ENCODE data around the gene EEF2.

EEF2 gene

GRCh38 chr19:4029247-4029614 lies 44.0 kb upstream of the EEF2 start:
- no peak for TF ChIP-seq EZH2phosphoT487 (IDR thresholded peaks at IDR 0.05; ENCODE audit: borderline replicate concordance)
- TF ChIP-seq, protein P1, sequence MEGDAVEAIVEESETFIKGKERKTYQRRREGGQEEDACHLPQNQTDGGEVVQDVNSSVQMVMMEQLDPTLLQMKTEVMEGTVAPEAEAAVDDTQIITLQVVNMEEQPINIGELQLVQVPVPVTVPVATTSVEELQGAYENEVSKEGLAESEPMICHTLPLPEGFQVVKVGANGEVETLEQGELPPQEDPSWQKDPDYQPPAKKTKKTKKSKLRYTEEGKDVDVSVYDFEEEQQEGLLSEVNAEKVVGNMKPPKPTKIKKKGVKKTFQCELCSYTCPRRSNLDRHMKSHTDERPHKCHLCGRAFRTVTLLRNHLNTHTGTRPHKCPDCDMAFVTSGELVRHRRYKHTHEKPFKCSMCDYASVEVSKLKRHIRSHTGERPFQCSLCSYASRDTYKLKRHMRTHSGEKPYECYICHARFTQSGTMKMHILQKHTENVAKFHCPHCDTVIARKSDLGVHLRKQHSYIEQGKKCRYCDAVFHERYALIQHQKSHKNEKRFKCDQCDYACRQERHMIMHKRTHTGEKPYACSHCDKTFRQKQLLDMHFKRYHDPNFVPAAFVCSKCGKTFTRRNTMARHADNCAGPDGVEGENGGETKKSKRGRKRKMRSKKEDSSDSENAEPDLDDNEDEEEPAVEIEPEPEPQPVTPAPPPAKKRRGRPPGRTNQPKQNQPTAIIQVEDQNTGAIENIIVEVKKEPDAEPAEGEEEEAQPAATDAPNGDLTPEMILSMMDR (conservative IDR thresholded peaks at IDR 0.05; ENCODE audit: low read length) = no peak
- H3K4me3 ChIP-seq (ENCODE audit: low read length, poor library complexity, severe bottlenecking) = no peak overlapping the region
- H2AFZ ChIP-seq (ENCODE audit: low read length) = no peak overlapping the region
- H3K9ac ChIP-seq (ENCODE audit: low read depth, low read length, poor library complexity, severe bottlenecking) = no peak overlapping the region
- no peaks in the 10 kb centered on the region for H3K4me1 ChIP-seq (ENCODE audit: insufficient read depth, low read length, poor library complexity, severe bottlenecking)
- H4K20me1 ChIP-seq (ENCODE audit: insufficient read depth, low read length, poor library complexity, severe bottlenecking) = no peaks in the 10 kb centered on the region
- H3K4me2 ChIP-seq (ENCODE audit: low read depth, low read length, poor library complexity, severe bottlenecking) = no peak overlapping the region
- no peaks in the 10 kb centered on the region for H3K79me2 ChIP-seq (ENCODE audit: insufficient read depth, low read length)
- no peaks in the 10 kb centered on the region for H3K27me3 ChIP-seq (ENCODE audit: insufficient read depth, low read length, poor library complexity, severe bottlenecking)
- H3K9me2 ChIP-seq (replicated peaks; ENCODE audit: low read depth, low read length) = no peaks in the 10 kb centered on the region
- no peaks in the 10 kb centered on the region for H3F3A ChIP-seq (ENCODE audit: low read depth)
- H3K9me3 ChIP-seq (ENCODE audit: insufficient read depth, low read depth, low read length) = no peaks in the 10 kb centered on the region
- H3K36me3 ChIP-seq (ENCODE audit: insufficient read depth, low read length) = peaks cover 40% of the 10 kb centered on the region; the same call in 1 of the 2 replicates

DNA sequence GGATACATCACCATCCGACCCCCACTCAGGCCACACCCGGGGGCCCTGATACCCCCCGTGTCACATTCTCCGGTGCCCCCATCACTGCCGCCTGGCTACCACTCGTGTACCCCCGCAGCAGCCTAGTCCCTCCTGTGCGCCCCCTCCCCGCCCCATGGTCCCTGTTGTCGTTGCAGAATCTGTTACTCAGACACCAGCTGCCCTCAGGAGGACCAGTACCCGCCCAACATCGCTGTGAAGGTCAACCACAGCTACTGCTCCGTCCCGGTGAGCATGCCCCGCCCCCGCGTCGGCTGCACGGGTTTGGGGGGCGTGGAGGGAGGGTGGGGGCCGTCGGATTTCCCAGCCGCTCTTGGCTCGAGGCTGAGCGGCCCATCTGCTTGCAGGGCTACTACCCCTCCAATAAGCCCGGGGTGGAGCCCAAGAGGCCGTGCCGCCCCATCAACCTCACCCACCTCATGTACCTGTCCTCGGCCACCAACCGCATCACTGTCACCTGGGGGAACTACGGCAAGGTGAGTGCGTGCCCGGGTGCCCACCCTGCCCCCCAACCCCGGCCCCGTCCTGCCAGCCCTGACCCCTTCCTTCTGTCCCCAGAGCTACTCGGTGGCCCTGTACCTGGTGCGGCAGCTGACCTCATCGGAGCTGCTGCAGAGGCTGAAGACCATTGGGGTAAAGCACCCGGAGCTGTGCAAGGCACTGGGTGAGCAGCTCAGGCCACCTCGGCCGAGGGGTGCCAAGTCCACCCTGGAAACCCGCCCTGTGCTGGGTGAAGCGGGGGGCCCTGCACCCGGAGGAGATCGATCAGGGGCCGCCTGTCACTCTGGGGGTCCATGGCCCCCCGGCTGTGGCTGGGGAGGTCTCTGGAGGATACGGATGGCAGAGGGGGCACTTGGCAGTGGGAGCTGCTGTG lies 43.3 kb upstream of the EEF2 start:
- Histone ChIP-seq H3K9ac (ENCODE audit: low read depth, low read length, poor library complexity, severe bottlenecking) (no peak overlapping the region), H3K4me2 (ENCODE audit: low read depth, low read length, poor library complexity, severe bottlenecking) (no peak overlapping the region), H3K36me3 (ENCODE audit: insufficient read depth, low read length) (peaks cover 36% of the 10 kb centered on the region; the same call in 1 of the 2 replicates), H3K79me2 (ENCODE audit: insufficient read depth, low read length) (no peaks in the 10 kb centered on the region), H3K4me1 (ENCODE audit: insufficient read depth, low read length, poor library complexity, severe bottlenecking) (no peaks in the 10 kb centered on the region), H4K20me1 (ENCODE audit: insufficient read depth, low read length, poor library complexity, severe bottlenecking) (no peaks in the 10 kb centered on the region), H2AFZ (ENCODE audit: low read length) (no peak overlapping the region), H3K27me3 (ENCODE audit: insufficient read depth, low read length, poor library complexity, severe bottlenecking) (no peaks in the 10 kb centered on the region), H3F3A (ENCODE audit: low read depth) (no peaks in the 10 kb centered on the region), H3K9me3 (ENCODE audit: insufficient read depth, low read depth, low read length) (no peaks in the 10 kb centered on the region), H3K9me2 (replicated peaks; ENCODE audit: low read depth, low read length) (no peaks in the 10 kb centered on the region), H3K4me3 (ENCODE audit: low read length, poor library complexity, severe bottlenecking) (no peak overlapping the region)
- TF ChIP-seq EZH2phosphoT487 (IDR thresholded peaks at IDR 0.05; ENCODE audit: borderline replicate concordance) = no peak
- TF ChIP-seq, protein P1 (conservative IDR thresholded peaks at IDR 0.05; ENCODE audit: low read length) = no peak

DNA sequence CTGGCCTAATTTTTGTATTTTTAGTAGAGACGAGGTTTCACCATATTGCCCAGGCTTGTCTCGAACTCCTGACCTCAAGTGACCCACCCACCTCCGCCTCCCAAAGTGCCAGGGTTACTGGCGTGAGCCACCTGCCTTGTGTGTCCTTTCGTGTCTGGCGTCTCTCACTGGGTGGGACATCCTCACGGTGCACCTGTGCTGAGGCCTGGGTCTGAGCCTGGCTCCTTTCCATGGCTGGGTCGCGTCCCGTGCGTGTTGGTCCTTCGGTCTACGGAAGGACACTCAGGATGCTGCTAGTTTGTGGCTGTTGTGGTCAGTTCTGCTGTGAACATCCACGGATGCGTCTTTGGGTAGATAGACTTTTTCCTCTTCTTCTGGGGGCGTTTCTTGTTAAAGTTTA lies 41.9 kb upstream of the EEF2 start:
- H2AFZ ChIP-seq (ENCODE audit: low read length) = no peak overlapping the region
- H3F3A ChIP-seq (ENCODE audit: low read depth) = no peaks in the 10 kb centered on the region
- H3K9me3 ChIP-seq (ENCODE audit: insufficient read depth, low read depth, low read length) = no peaks in the 10 kb centered on the region
- no peaks in the 10 kb centered on the region for H3K79me2 ChIP-seq (ENCODE audit: insufficient read depth, low read length)
- no peak overlapping the region for H3K4me3 ChIP-seq (ENCODE audit: low read length, poor library complexity, severe bottlenecking)
- H3K27me3 ChIP-seq (ENCODE audit: insufficient read depth, low read length, poor library complexity, severe bottlenecking) = no peaks in the 10 kb centered on the region
- no peak overlapping the region for H3K4me2 ChIP-seq (ENCODE audit: low read depth, low read length, poor library complexity, severe bottlenecking)
- peaks cover 30% of the 10 kb centered on the region; the same call in 1 of the 2 replicates for H3K36me3 ChIP-seq (ENCODE audit: insufficient read depth, low read length)
- no peaks in the 10 kb centered on the region for H3K4me1 ChIP-seq (ENCODE audit: insufficient read depth, low read length, poor library complexity, severe bottlenecking)
- no peak overlapping the region for H3K9ac ChIP-seq (ENCODE audit: low read depth, low read length, poor library complexity, severe bottlenecking)
- no peak for TF ChIP-seq EZH2phosphoT487 (IDR thresholded peaks at IDR 0.05; ENCODE audit: borderline replicate concordance)
- TF ChIP-seq, protein P1 (conservative IDR thresholded peaks at IDR 0.05; ENCODE audit: low read length) = no peak
- no peaks in the 10 kb centered on the region for H4K20me1 ChIP-seq (ENCODE audit: insufficient read depth, low read length, poor library complexity, severe bottlenecking)
- no peaks in the 10 kb centered on the region for H3K9me2 ChIP-seq (replicated peaks; ENCODE audit: low read depth, low read length)

Data from Loucy (cell line).